Adrenal gland (tissue), 12 donors: ENCODE data around the gene PLPPR4. TPM values are rescaled to one million over a fixed set of nuclear protein-coding genes. Genes with fewer than 3 reads are reported as not detected.

Source experiments
- DNase-seq, 7 donors: peaks; one replicate each; pipeline ENCODE4 v3.0.0-alpha.2; 2019 to 2020
- H3K27ac ChIP-seq, 5 donors: fragments of 200-600 bp; sonication (generic) in 4 of 5; 1 replicate in 3 of 5; 2 replicates in 2 of 5; pipeline versions ENCODE4 v1.5.1 to v1.8.0; 2016 to 2020; ENCODE audit warnings: mild to moderate bottlenecking in 1 of 5
- H3K27me3 ChIP-seq: fragments of 200-600 bp; 2 replicates; pipeline ENCODE4 v1.8.0; 2021
- H3K36me3 ChIP-seq, 2 donors: fragments of 200-600 bp; replicated peaks in 1 of 2; 1 replicate in 1 of 2; 2 replicates in 1 of 2; pipeline versions ENCODE4 v1.5.1 to v1.8.0; 2018 to 2022
- H3K4me1 ChIP-seq, 2 donors: fragments of 200-600 bp; replicated peaks in 1 of 2; 1 replicate in 1 of 2; 2 replicates in 1 of 2; pipeline versions ENCODE4 v1.5.1 to v1.8.0; 2018 to 2021
- H3K4me3 ChIP-seq, 4 donors: fragments of 200-600 bp; sonication (generic) in 3 of 4; one replicate each; pipeline ENCODE4 v1.5.1; 2016 to 2018
- H3K9me3 ChIP-seq, 3 donors: fragments of 200-600 bp; sonication (generic) in 1 of 3; replicated peaks in 1 of 3; 1 replicate in 2 of 3; 2 replicates in 1 of 3; pipeline versions ENCODE4 v1.5.1 to v1.8.0; 2016 to 2021
- POLR2A ChIP-seq, 2 donors: fragments of 450-650 bp; IDR thresholded peaks; one replicate each; pipeline ENCODE4 v1.6.1; 2017; ENCODE audit warnings: antibody characterized with exemption in 2 of 2, mild to moderate bottlenecking in 2 of 2, moderate library complexity in 1 of 2
- WGBS, 4 donors: extraction: QIAGEN DNeasy Blood & Tissue Kit in 2 of 4; methylation state at CpG; one replicate each; pipeline versions ENCODE4 v1.1.5 to v1.1.7; 2013 to 2017; 5-methylcytosine and 5-hydroxymethylcytosine counted together
- intact Hi-C, 2 donors: fragments of 100-400 bp; cut with DNase I; formaldehyde crosslinking; loops; one replicate each; pipeline versions ENCODE4 v1.14.1 to v1.15.0; 2022 to 2023
- polyA plus RNA-seq, 3 donors: library from polyadenylated mRNA; stranded (reverse); fragments of 200-250 nt in 2 of 3; fragments of 350-450 nt in 1 of 3; fragmentation: Illumina TruSeq in 1 of 3; extraction: RNeasy Lipid Tissue Mini Kit (QIAGEN cat#74804) in 1 of 3; gene quantifications; one replicate each; pipeline ENCODE4 v1.2.3, GENCODE V29; 2013 to 2014
- total RNA-seq, 9 donors: library from RNA; depleted of rRNA in 4 of 9; stranded (reverse); fragments of >200 nt in 4 of 9; fragments of 120-200 nt in 1 of 9; fragmentation: NEBNext Ultra II Directional in 1 of 9; extraction: Animal tissue kit (Norgen Biotek cat#: 25700) in 1 of 9; gene quantifications; one replicate each; pipeline versions ENCODE4 v1.1.0 to v1.2.4, GENCODE V29; 2013 to 2023
- TF ChIP-seq, protein P1 (sequence below), 6 experiments: fragments of 450-650 bp in 4 of 6; fragments of 200-600 bp in 2 of 6; sonication (generic) in 1 of 6; IDR thresholded peaks; 1 replicate in 5 of 6; 2 replicates in 1 of 6; pipeline versions ENCODE4 v1.5.1 to v1.8.0; 2016 to 2021; ENCODE audit warnings: antibody characterized with exemption in 6 of 6, mild to moderate bottlenecking in 2 of 6, moderate library complexity in 1 of 6
- donor health status: healthy with polysubstance abuse.
- donor health status: Bipolar disorder and iron deficiency.
- donor health status: DM: yes; HTN: yes; CAD: no.
- donor health status: DM: no; HTN: no; CAD: no.
- donor health status: DM: no; HTN: no; CAD: no.
- donor health status: DM: yes; HTN: yes; CAD: no.

Gene PLPPR4
- total and polyA plus RNA-seq, 12 donors, result 0.04 to 1.3 (median 0.37) TPM; not detected in 3

DNA sequence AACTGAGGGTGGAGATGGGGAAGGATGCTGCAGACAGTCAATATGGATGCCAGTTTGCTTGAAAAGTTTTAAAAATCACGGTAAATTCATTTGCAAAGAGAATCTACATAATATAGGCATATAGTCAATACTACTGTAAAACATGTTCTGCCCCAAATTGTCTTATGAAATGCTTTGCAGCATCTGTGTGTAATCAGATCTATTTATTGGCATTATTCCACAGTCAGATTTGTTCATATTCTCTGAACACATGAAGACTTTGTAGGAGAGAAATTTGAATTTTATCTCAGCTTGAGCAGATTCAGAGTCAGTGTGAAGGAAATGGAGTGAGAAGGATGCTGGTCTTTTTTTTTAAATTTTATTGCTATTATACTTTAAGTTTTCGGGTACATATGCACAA lies 88.5 kb downstream of the PLPPR4 start:
- no peaks in the 10 kb centered on the region for H3K4me1 ChIP-seq
- no peaks in the 10 kb centered on the region for H3K27me3 ChIP-seq
- 77 to 90% (median 85%) methylated on average over 2 of the region's 2 CpGs for WGBS, 4 donors
- H3K27ac ChIP-seq, result no peak overlapping the region
- H3K9me3 ChIP-seq, result no peaks in the 10 kb centered on the region
- intact Hi-C loops, result no loop called here
- no peak for DNase-seq
- H3K36me3 ChIP-seq, result no peaks in the 10 kb centered on the region
- TF ChIP-seq, protein P1, sequence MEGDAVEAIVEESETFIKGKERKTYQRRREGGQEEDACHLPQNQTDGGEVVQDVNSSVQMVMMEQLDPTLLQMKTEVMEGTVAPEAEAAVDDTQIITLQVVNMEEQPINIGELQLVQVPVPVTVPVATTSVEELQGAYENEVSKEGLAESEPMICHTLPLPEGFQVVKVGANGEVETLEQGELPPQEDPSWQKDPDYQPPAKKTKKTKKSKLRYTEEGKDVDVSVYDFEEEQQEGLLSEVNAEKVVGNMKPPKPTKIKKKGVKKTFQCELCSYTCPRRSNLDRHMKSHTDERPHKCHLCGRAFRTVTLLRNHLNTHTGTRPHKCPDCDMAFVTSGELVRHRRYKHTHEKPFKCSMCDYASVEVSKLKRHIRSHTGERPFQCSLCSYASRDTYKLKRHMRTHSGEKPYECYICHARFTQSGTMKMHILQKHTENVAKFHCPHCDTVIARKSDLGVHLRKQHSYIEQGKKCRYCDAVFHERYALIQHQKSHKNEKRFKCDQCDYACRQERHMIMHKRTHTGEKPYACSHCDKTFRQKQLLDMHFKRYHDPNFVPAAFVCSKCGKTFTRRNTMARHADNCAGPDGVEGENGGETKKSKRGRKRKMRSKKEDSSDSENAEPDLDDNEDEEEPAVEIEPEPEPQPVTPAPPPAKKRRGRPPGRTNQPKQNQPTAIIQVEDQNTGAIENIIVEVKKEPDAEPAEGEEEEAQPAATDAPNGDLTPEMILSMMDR (IDR thresholded peaks at IDR 0.05), result no peak
- no peak for TF ChIP-seq POLR2A (IDR thresholded peaks at IDR 0.05)
- no peak overlapping the region for H3K4me3 ChIP-seq

DNA sequence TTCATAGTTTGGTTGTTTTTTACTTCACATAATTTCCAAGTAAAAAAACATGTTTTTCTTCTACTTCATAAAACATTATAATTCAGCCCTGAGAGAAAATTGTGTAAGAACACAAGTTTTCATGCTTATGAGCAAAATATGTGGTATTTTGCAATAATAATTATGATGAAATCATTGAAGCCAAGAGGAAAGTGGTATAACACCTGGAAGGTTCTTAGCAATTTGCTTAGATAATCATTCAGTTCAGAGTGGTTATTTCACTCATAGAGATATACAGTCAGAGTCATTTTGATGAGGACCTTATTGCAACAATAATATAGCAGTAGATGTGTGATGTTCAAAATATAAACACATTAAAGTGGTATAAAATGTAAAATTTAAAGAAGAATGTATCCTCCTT lies 94.5 kb downstream of the PLPPR4 start:
- no peaks in the 10 kb centered on the region for H3K9me3 ChIP-seq
- TF ChIP-seq, protein P1 (IDR thresholded peaks at IDR 0.05), result no peak
- TF ChIP-seq POLR2A (IDR thresholded peaks at IDR 0.05), result no peak
- H3K27ac ChIP-seq, result no peak overlapping the region
- no peak for DNase-seq
- intact Hi-C loops, result no loop called here
- H3K27me3 ChIP-seq, result no peaks in the 10 kb centered on the region
- H3K36me3 ChIP-seq, result no peaks in the 10 kb centered on the region
- H3K4me1 ChIP-seq, result no peaks in the 10 kb centered on the region
- no peak overlapping the region for H3K4me3 ChIP-seq
